Measurements from ENCODE around the gene PBX1. TPM values are rescaled to one million over a fixed set of nuclear protein-coding genes. Genes with fewer than 3 reads are reported as not detected.

PBX1 gene
- total and polyA plus RNA-seq, 2 of the 4 experiments (the other 2 are of a cell fraction), result 13.9 to 17.9 TPM

DNA sequence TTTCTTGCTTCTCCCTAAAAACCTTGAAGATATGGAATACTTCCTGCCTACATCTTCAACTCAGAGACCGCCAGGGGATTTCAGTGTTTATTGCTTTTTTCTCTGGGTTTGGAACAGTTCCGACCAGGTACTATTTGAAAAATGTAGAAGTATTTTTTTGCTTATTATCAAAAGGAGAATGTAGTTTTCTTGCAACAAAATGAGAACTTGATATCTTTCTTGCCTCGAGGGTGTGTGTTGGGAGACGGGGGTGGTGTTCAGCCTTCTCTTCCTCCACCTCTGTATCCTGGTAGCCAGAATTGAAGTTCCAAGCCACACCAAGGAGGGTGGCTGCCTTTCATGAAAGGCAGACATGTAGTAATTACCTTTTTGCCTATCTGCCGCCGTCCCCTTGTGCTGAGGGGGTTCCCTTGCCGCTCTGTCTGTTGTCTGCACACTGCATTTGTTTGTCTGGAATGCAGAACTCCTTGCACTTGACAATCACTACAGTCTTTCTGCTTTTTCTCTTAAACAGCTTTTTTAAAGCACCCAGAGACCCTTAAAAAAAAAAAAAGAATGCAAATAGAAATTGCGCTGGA is 212.1 kb downstream of the PBX1 start:
- no peaks in the 10 kb centered on the region for H4K20me1 ChIP-seq (ENCODE audit: insufficient read depth, low read length)
- peak overlapping the region; percentile 19 for H2AFZ ChIP-seq (replicated peaks; ENCODE audit: low read length, poor library complexity)
- H2BK5ac ChIP-seq (ENCODE audit: low read depth, low read length, poor library complexity, severe bottlenecking), result peak overlapping the region; percentile 78
- POLR2A ChIA-PET (ENCODE audit: unreplicated experiment), result interaction anchor here (0.7 kb wide), 1 partner anchor 297 kb away, joined by 5 read pairs; no protein-coding TSS in a partner anchor
- in situ Hi-C loops (cut with MboI; ENCODE audit: low sequenced_read_pairs) (no loop called here), dilution Hi-C loops (cut with HindIII; ENCODE audit: low sequenced_read_pairs, unreplicated experiment) (no loop called here), intact Hi-C loops (cut with micrococcal nuclease) (loop anchor here (5.0 kb wide), 2 partner anchors 64 to 129 kb away; no protein-coding TSS in a partner anchor)
- H3K36me3 ChIP-seq (ENCODE audit: control insufficient read depth, insufficient read depth, low read length), result no peaks in the 10 kb centered on the region
- ATAC-seq (ENCODE audit: low read depth) (peak; percentile 16), DNase-seq (peak; percentile 72)
- peak overlapping the region; percentile 78 for H3K4ac ChIP-seq (ENCODE audit: low read depth, low read length)
- H3K79me1 ChIP-seq (ENCODE audit: low read depth in 1 of 2, low read length in 2 of 2), result peaks cover 18 to 50% of the 10 kb centered on the region in 2 experiments
- peak overlapping the region; percentile 68 for H4K91ac ChIP-seq (ENCODE audit: insufficient read depth, low read depth, low read length)
- H2BK20ac ChIP-seq (ENCODE audit: low read depth, low read length), result peak overlapping the region; percentile 83
- BruUV-seq (replicated peaks), result no TSS peak
- WGBS, 2 experiments (ENCODE audit: extremely low coverage in 2 of 2, insufficient read length in 1 of 2), result no CpG with 5 or more reads among the region's 8 CpGs
- H3K56ac ChIP-seq (ENCODE audit: extremely low read depth, insufficient read depth, low read length), result peak overlapping the region; percentile 45
- peak overlapping the region; percentile 85 for H3K18ac ChIP-seq (ENCODE audit: low read depth, low read length)
- no peaks in the 10 kb centered on the region for H3K27me3 ChIP-seq (ENCODE audit: control insufficient read depth, insufficient read depth, low read length)
- H4K5ac ChIP-seq (ENCODE audit: low read depth, low read length), result peak overlapping the region; percentile 78
- peak overlapping the region; percentile 96 for H3K27ac ChIP-seq (ENCODE audit: insufficient read depth, low read length)
- no peak overlapping the region for H3K4me3 ChIP-seq (ENCODE audit: insufficient read depth, low read depth, low read length)
- no peak overlapping the region for H2AK9ac ChIP-seq (replicated peaks; ENCODE audit: low read depth, low read length, poor library complexity)
- H2AK5ac ChIP-seq (ENCODE audit: low read depth, low read length), result peak overlapping the region; percentile 63
- H2BK15ac ChIP-seq (ENCODE audit: low read depth, low read length), result peak overlapping the region; percentile 82; the same call in 2 of the 3 replicates
- peak overlapping the region; percentile 51 for H3K4me2 ChIP-seq (ENCODE audit: low read depth, low read length)
- H3K14ac ChIP-seq (replicated peaks; ENCODE audit: low read depth, low read length), result peak overlapping the region; percentile 58
- TF ChIP-seq RFX5 (IDR thresholded peaks at IDR 0.05; ENCODE audit: low read depth, low read length), result no peak
- H2BK120ac ChIP-seq (ENCODE audit: low read depth, low read length), result peak overlapping the region; percentile 79
- no peaks in the 10 kb centered on the region for H3K9me3 ChIP-seq (ENCODE audit: control insufficient read depth, insufficient read depth, low read length)
- H3K23ac ChIP-seq (ENCODE audit: low read depth, low read length), result peak overlapping the region; percentile 34; the same call in 1 of the 2 replicates
- H3K4me1 ChIP-seq (ENCODE audit: control insufficient read depth, insufficient read depth, low read length), result peaks cover 40% of the 10 kb centered on the region
- H4K8ac ChIP-seq (ENCODE audit: low read depth in 2 of 2, low read length in 2 of 2), result peak overlapping the region; percentile 81 to 83
- H3K9ac ChIP-seq (ENCODE audit: low read depth, low read length), result peak overlapping the region; percentile 68
- peaks cover 26% of the 10 kb centered on the region for H3K9me1 ChIP-seq (ENCODE audit: insufficient read depth, low read length)
- CTCF ChIA-PET, result interaction anchor here (0.6 kb wide), 1 partner anchor 52 kb away, joined by 4 read pairs; no protein-coding TSS in a partner anchor
